M059J (cell line): ENCODE measurements around the gene GATD1. TPM values are rescaled to one million over a fixed set of nuclear protein-coding genes. Genes with fewer than 3 reads are reported as not detected.
"Not testable (repeated sequence)": the region's sequence is repeated elsewhere in the genome, so short reads cannot be mapped to it uniquely, and the experiment has no call there.

Experiments
- DNase-seq: peaks from one replicate; pipeline ENCODE4 v3.0.0-alpha.2; 2012; ENCODE audit warnings: low read depth
- total RNA-seq: library from RNA; depleted of rRNA; stranded (reverse); fragments of >200 nt; shearing (Covaris generic); gene quantifications from 2 replicates; pipeline ENCODE4 v1.2.3, GENCODE V29; 2014

Gene GATD1
- total RNA-seq, 1 experiment from 2014 or later = 25.6 TPM

DNA sequence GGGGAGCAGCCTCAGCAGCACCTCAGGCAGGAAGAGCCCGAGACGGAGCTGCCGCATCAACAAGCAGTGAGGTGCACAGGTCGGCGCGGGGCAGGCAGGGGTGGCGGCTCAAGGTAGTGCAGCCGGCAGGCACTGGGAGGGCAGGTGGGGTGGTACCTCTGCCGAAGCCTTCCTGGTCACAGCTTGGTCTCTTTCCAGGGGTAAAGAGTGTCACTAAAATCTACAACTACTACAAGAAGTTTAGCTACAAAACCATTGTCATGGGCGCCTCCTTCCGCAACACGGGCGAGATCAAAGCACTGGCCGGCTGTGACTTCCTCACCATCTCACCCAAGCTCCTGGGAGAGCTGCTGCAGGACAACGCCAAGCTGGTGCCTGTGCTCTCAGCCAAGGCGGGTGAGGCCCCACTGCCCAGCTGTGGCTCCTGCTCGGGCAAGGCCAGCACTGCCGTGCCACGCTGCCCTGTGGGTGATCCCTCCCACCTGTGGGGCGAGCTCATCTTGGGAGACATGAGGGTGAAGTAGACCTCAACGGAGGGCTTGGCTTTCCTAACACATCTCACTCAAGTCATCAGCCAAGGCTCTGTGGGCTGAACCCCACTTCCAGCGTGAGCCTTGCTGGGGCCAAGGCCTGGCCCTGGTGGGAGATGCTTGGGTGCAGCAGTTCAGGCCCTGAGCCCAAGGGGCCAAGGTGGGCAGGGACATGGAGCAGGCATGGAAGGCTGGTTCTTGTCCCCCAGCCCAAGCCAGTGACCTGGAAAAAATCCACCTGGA is 13.6 kb downstream of the GATD1 start:
- DNase-seq = no peak

- no peak for DNase-seq
Measured at GRCh38 chr11:763073-763463, 14.2 kb downstream of the GATD1 start.

GRCh38 chr11:762421-763072 is 14.7 kb downstream of the GATD1 start:
- peak; percentile 92 for DNase-seq

DNA sequence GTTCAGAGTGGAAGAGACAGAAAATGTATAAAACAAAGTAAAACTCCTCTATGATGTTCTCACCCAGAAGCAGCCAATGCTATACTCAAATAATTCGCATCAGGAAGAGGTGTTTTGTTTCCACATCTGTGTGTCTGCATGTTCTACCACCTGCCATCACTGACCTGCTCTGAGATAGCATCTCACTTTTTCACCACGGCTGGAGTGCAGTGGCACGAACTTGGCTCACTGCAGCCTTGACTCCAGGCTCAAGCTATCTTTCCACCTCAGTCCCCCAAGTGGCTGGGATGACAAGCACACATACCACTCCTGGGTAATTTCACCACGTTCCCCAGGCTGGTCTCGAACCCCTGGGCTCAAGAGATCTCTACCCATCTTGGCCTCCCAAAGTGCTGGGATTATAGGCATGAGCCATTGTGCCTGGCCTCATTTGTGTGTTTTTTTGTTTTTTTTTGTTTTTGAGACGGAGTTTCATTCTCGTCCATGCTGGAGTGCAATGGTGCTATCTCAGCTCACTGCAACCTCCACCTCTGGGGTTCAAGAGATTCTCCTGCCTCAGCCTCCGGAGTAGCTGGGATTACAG is 15.7 kb downstream of the GATD1 start:
- DNase-seq = no peak

- DNase-seq = no peak
Measured at GRCh38 chr11:760236-760635, 17.1 kb downstream of the GATD1 start.

- DNase-seq = no peak
Measured at GRCh38 chr11:749731-750130, 27.6 kb downstream of the GATD1 start.

GRCh38 chr11:748007-748359 is 29.3 kb downstream of the GATD1 start:
- peak; percentile 37 for DNase-seq

DNA sequence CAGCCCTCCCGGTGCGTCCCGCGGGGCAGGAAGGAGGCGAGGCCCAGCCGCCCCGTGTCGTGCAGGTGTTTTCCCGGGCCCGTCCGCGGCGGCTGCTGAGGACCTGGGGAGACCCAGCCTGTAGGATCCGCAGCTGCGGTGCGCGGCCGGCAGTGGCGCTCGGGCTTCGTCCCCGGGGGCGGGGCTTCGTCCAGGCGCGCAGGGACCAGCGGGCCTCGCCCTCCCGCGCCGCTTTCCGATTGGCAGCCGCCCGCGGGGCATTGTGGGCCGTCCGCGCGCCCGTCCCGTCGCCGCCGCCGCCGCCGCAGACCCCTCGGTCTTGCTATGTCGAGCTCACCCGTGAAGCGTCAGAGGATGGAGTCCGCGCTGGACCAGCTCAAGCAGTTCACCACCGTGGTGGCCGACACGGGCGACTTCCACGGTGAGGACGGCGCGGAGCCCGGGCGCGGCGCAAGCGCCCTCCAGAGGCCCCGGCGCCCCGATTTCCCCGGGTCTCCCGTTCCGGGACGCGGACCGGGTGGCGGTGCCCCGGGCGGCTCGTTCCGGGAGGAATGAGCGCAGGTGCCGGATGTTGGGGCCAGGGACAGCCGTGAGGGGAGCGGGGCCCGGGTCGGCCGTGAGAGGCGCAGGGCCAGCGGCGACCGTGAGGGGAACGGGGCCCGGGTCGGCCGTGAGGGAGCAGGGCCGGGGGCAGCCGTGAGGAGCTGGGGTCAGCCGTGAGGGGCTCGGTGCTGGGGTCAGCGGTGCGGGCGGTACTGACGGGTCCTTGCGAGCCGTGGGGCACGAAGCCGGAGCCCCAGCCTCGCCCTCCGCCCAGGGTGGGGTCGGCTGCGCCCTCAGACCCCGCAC is 29.9 kb downstream of the GATD1 start, which contains the start of gene TALDO1:
Gene TALDO1 (plus strand): TSS at position 307 of the 849 bp plus-strand sequence. CDS start 18 bp downstream, at position 325.
- peak; percentile 88 for DNase-seq

GRCh38 chr11:746289-747157 is 30.8 kb downstream of the GATD1 start:
- DNase-seq = peak; percentile 66

DNA sequence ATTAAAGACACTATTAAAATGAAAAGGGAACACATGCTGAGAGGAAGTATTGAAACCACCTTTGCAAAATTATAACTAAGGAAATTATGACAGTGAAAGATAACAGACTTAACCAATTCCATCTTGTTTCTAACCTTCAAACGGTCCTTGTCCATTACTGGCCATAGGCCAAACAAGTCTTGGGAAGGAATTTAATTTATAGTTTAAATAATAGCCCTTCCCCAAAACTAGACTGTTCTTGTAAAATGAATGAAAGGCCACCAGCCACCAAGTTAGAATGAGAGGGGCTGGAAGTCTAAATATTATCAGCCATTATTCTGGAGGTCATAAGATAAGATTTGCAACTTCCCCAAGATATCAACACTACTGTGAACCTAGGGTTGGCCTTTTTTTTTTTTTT is 31.9 kb downstream of the GATD1 start:
- DNase-seq = no peak

- DNase-seq = no peak
Measured at GRCh38 chr11:742571-743201, 34.6 kb downstream of the GATD1 start.

- no peak for DNase-seq
Measured at GRCh38 chr11:742156-742546, 35.1 kb downstream of the GATD1 start.

- not testable (repeated sequence) for DNase-seq
Measured at GRCh38 chr11:737899-738298, 39.4 kb downstream of the GATD1 start.

DNA sequence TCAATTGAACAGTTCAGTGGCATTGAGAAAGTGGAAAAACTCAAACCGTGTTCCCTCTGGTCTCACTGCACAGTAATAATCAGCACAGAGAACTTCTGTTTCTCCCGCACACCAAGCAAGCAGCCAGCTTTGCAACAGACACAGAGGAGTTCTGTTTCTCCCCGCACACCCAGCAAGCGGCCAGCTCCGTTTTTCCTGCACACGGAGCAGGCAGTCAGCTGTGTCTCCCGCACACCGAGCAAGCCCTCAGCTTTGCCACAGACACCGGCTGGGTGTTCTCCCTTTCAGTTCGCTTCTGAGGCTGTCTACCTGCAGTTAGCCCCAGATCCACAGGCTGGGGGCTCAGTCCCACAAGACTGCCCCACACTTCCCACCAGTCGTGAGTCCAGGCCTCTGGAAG is 39.9 kb downstream of the GATD1 start:
- no peak for DNase-seq

GRCh38 chr11:734541-734940 is 42.7 kb downstream of the GATD1 start:
- DNase-seq = not testable (repeated sequence)

- no peak for DNase-seq
Measured at GRCh38 chr11:733072-733471, 44.2 kb downstream of the GATD1 start.

DNA sequence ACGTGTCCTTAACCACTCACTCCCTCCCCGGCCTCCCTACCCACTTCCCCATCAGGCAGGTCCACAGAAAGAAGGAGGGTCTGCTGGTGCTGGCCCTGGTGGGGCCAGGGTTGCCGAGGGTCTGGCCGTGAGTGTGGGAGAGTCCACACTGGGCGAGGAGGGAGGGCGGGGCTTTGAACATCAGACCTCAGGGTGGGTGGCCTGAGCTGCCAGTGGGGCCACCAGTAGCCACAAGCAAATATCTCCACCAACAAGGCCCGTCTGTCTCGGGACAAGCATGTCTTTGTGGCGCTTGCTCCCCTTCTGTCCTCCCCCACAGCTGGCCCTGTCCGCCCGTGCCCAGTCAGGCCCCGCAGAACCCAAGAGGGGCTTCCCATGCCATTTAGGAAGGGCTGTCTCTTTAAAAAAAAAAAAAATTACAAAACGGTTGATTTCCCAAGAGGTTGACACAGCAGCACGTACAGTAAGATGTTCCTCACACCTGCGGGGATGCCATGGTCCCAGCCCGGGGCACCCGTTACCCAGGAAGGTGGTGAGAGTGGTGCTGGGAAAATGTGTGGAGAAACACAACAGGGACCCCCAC is 47.7 kb downstream of the GATD1 start:
- DNase-seq = no peak

DNA sequence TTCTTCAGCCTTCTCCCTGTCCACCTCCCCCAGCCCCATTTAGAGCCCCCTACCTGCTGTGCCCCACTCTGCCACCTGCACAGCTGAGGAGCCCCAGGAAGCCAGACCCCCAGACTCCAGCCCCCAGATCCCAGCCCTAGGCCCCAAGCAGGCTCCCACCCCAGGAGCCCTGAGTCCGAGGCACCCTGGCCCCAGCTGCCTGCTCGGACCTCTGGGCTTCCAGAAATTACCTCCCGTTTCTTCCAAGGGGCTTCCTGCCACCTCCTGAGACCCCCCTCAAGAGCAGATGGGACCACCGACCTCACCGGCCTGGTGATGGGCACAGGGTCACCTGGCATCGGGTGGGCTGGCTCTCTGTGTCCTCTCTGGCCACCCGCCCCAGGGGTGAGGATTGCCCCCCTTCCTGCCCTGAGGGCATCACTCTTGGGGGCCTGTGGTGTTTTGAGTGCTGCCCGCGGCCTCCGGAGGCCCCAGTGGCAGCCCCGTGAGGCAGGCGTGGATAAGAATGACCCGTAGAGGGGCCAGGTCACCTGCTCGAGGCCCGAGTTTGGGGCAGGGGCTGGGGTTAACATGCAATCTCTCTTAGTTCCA is 48.3 kb downstream of the GATD1 start:
- no peak for DNase-seq

- peak; percentile 97 for DNase-seq
Measured at GRCh38 chr11:727859-728748, 49.2 kb downstream of the GATD1 start.
